Chondrocyte (in vitro differentiated cells): ENCODE measurements around the gene RAP1GAP. TPM values are rescaled to one million over a fixed set of nuclear protein-coding genes. Genes with fewer than 3 reads are reported as not detected.

ENCODE experiments used
- DNase-seq: peaks from one replicate; pipeline ENCODE4 v3.0.0; 2021; ENCODE audit warnings: mixed read lengths, low spot score
- H3K27ac Mint-ChIP-seq: one replicate; pipeline ENCODE4 v1.8.0; 2021; ENCODE audit warnings: mild to moderate bottlenecking, moderate library complexity, mixed read lengths; ENCODE audit not compliant: unreplicated experiment
- H3K27me3 Mint-ChIP-seq: 2 replicates; pipeline ENCODE4 v1.8.0; 2021; ENCODE audit warnings: low read depth, mixed read lengths
- H3K36me3 Mint-ChIP-seq: 2 replicates; pipeline ENCODE4 v1.8.0; 2021; ENCODE audit warnings: low read depth, mixed read lengths
- H3K4me1 Mint-ChIP-seq: 2 replicates; pipeline ENCODE4 v1.8.0; 2021; ENCODE audit warnings: low read depth, mild to moderate bottlenecking, mixed read lengths
- H3K4me3 Mint-ChIP-seq: one replicate; pipeline ENCODE4 v1.8.0; 2021; ENCODE audit warnings: mild to moderate bottlenecking, moderate library complexity, mixed read lengths; ENCODE audit not compliant: unreplicated experiment
- H3K9me3 Mint-ChIP-seq: 2 replicates; pipeline ENCODE4 v1.8.0; 2021; ENCODE audit warnings: low read depth, mixed read lengths
- CTCF ChIP-seq: fragments of 200-600 bp; sonication (generic); IDR thresholded peaks from 2 replicates; pipeline ENCODE4 v1.5.0; 2021; ENCODE audit warnings: antibody characterized with exemption, mild to moderate bottlenecking, moderate library complexity
- total RNA-seq: library from RNA; stranded (reverse); gene quantifications from 3 replicates; pipeline ENCODE4 v1.2.1, GENCODE V29; 2021

RAP1GAP gene
- total RNA-seq, 1 donor from 2014 or later = 1.8 TPM

- Mint-ChIP-seq H3K27ac (no peak overlapping the region), H3K9me3 (no peaks in the 10 kb centered on the region), H3K4me1 (peaks cover 7% of the 10 kb centered on the region), H3K4me3 (no peak overlapping the region), H3K36me3 (no peaks in the 10 kb centered on the region), H3K27me3 (peaks cover 3% of the 10 kb centered on the region)
- no peak for DNase-seq
- TF ChIP-seq CTCF = no peak
Measured at GRCh38 chr1:21604208-21604957, 64.8 kb downstream of the RAP1GAP start.

GRCh38 chr1:21603177-21604138 is 65.7 kb downstream of the RAP1GAP start:
- no peak overlapping the region for H3K4me3 Mint-ChIP-seq

GRCh38 chr1:21601278-21602048 is 67.7 kb downstream of the RAP1GAP start:
- Mint-ChIP-seq H3K27ac (no peak overlapping the region), H3K36me3 (no peaks in the 10 kb centered on the region), H3K9me3 (no peaks in the 10 kb centered on the region), H3K4me1 (no peaks in the 10 kb centered on the region), H3K27me3 (peaks cover 8% of the 10 kb centered on the region), H3K4me3 (no peak overlapping the region)
- no peak for DNase-seq
- TF ChIP-seq CTCF = no peak

More at GRCh38 chr1:21603177-21604138, 65.7 kb downstream of the RAP1GAP start:
- no peak for DNase-seq
- TF ChIP-seq CTCF = no peak
- peaks cover 7% of the 10 kb centered on the region for H3K4me1 Mint-ChIP-seq
- no peak overlapping the region for H3K27ac Mint-ChIP-seq
- no peaks in the 10 kb centered on the region for H3K36me3 Mint-ChIP-seq
- H3K27me3 Mint-ChIP-seq = peaks cover 8% of the 10 kb centered on the region
- H3K9me3 Mint-ChIP-seq = no peaks in the 10 kb centered on the region

- Mint-ChIP-seq H3K4me3 (no peak overlapping the region), H3K9me3 (no peaks in the 10 kb centered on the region), H3K27me3 (peaks cover 10% of the 10 kb centered on the region), H3K4me1 (peaks cover 4% of the 10 kb centered on the region), H3K36me3 (no peaks in the 10 kb centered on the region), H3K27ac (no peak overlapping the region)
- DNase-seq = no peak
- no peak for TF ChIP-seq CTCF
Measured at GRCh38 chr1:21599402-21599801, 69.8 kb downstream of the RAP1GAP start.

- Mint-ChIP-seq H3K9me3 (no peaks in the 10 kb centered on the region), H3K27ac (no peak overlapping the region), H3K4me3 (no peak overlapping the region), H3K4me1 (peaks cover 5% of the 10 kb centered on the region), H3K36me3 (no peaks in the 10 kb centered on the region), H3K27me3 (peaks cover 10% of the 10 kb centered on the region)
- TF ChIP-seq CTCF = no peak
- no peak for DNase-seq
Measured at GRCh38 chr1:21598904-21599303, 70.3 kb downstream of the RAP1GAP start.
